KG1 (cell line): ENCODE results near the gene CLCA1.

ENCODE experiments used
- DNase-seq: peaks from one replicate; lab custom pipeline; 2025; lab: John Stamatoyannopoulos, UW

Gene CLCA1

DNA sequence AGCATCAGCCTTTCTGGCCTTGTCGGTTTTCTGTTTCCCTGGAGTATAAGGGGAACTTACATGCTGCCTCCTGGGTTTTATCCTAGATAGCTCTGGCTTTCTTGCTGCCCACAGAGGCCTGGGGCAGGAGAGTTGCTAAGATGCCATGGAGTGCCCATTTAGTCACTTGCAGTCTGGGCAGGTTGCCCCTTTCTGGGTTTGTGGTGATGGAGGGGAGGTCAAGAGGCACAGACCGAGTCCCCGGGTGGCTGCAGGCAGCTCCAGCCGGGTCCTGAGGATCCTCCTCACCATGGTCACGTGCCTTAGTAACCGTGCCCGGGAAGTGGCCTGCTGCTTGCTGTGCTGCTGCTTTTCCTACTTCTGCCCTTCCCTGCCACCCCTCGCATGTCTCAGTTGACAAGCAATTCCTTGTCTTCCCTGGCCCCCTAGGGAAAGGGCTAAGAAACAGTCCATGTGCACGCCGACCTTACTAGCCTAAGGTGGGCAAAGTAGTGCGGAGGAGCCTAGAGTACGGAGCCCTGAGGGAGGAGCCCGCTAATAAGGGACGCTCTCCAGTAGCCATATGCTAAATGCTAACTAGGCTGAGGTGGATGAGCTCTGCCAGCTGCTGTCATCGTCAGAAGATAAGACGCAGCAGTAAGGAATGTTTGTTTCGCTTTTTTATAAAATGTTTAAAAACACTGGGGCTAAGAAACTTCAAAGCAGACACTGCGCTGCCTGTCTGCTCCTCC, 34.8 kb downstream of the CLCA1 start:
- DNase-seq, result no peak

DNA sequence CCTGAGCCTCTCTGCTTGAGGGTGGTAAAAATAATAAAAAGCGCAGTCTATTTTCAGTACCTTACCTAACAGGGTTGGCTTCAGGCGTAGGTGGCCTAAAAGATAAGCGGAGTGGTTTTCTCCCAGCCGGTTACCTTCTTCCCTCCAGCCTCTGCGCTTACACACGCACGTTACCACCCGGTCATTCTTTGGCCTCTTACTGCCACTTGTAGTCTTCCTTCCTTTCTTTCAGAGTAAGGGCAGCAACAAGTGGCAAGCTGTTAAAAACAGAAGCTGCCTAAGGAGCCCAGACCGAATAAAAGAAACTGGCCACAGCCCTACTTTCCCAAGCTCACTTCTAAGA, 35.4 kb downstream of the CLCA1 start:
- no peak for DNase-seq

- no peak for DNase-seq
These were observed 36.3 kb downstream of the CLCA1 start for GRCh38 chr1:86504895-86505563.

GRCh38 chr1:86505564-86505902, 36.8 kb downstream of the CLCA1 start:
- DNase-seq, result no peak

DNA sequence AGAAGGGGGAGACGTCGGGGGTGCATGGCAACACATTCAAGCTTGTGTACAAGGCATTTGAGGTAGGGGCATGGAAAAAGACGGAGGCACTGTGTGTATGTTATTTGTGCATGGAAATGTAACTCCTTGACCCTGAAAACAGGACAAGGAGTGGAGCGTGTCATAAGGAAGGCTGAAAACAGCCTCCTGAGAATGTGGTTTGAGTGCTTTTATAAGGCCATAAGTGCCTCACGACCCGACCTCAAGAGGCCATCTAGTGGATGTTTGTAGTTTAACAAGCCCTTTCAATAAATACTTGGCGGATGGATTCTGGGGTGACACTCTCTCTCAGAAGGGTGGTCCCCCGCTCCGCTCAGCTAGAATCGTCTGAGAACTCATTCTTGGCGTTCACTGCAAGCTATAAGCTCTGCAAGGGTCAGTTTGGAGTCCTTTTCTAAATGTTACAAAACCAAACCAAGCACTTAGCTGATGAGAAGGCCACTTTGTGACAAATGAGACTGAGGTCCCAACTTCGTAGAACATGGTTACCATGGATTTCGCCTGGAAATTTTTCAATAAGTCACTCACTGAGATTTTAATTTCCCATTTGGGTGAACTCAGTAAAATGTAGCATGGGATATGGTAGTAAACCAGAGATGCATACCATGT, 39.3 kb downstream of the CLCA1 start:
- DNase-seq, result no peak

DNA sequence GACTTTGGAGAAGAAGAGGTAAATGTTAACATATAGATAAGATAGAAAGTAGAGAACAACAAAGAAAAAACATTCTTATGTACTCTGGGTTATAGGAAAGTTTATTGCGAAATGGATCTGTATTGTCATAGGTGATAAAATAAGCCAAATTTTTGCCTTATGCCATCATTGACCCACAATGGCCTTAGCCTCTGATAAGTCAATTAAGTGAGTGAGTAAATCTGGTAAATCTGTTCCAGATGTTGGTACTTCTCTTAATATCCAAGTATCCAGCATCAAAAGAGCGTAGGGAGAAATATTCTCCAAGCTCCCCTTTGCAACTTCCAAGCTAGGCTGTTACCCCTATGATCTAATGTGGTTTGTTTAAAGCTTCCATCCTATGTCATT, 39.8 kb downstream of the CLCA1 start:
- DNase-seq, result no peak

DNA sequence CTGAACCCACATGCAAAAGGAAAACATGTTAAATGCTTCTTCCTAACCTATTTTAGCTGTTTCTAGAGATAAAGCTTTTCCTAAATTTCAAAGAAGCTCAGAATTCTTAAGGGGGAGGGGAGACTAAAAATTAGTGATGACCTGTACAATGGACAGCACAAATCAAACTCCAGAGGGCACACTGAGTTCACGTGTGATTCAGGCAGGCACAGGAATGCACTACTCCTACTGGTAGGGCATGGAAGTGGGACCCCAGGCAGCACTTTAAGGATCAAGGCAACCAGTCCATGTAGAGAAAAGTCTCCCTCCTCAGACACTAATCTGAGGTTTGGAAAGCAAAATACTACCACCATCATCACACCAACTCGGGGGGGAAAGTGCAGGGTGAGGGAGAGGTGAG, 46.9 kb downstream of the CLCA1 start:
- DNase-seq, result no peak

DNA sequence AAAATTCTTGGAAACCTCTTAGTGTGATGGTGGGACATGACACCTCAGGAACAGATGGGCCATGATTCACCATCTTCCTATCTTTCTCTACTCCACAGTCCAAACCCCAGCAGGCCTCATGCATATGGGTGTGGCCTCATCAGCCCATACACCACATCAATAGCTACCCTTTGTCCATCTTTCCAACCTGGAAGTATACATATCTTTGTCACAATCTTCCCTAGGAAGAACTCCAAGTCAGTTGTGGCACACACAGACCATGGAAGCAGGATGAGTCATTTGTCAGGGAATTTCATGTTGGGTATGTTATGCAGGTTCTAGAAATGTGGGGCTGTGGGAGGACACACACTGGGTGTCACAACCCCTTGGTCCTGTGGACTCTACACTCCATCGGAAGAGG, 47.6 kb downstream of the CLCA1 start:
- DNase-seq, result no peak

DNA sequence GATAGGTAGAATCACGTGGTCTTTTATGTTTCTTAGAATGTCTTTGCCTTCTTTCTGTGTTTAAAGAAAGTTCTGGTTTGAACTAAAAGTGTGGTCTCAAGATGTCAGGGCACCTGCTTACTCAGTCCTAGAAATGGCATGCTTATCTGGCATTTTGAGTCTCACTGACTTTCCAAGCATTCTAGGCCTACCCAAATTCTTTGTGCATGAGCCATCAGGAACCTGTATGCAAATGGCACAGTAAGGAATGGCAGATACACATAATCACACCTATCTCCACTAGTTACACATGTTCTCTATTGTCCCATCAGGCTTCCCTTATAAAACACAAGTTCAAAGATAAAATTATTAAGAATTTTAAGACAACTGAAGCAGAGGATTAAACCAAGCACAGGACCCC, 48.6 kb downstream of the CLCA1 start:
- DNase-seq, result no peak

DNA sequence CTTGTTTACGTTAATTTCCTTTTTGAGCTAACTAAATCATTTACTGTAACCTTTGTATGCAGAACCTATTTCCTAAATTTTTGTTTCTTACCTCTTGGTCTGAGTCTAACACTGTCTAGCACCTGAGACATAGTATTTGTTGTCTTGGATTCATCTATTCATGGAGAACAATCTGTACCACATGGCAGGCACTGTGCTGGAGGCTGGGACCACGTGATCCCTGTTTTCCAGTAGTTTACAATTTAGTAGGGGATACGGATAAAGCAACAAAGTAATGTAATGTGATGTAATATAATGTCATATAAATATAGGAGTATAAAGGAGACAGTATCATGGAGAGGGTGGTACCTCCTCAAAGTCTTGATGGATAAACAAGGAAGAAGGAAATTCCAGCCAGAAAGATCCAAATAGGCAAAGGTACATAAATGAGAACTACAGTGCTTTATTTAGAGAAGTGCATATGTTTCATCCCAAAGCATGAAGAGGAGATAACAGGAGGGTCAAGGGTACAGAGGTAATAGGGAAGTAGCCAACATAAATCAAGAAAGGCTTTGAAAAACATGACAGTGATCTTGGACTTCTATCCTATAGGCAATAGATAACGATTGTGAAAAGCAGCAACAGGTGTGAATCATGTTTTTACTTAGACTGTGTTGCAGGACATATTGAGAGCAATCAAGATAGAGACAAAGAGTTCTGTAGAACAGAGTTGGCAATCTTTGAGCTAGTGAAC, 52.2 kb downstream of the CLCA1 start:
- DNase-seq, result no peak

- DNase-seq, result no peak
These were observed 52.8 kb downstream of the CLCA1 start for GRCh38 chr1:86521522-86521891.

GRCh38 chr1:86522240-86522639, 53.5 kb downstream of the CLCA1 start:
- no peak for DNase-seq

DNA sequence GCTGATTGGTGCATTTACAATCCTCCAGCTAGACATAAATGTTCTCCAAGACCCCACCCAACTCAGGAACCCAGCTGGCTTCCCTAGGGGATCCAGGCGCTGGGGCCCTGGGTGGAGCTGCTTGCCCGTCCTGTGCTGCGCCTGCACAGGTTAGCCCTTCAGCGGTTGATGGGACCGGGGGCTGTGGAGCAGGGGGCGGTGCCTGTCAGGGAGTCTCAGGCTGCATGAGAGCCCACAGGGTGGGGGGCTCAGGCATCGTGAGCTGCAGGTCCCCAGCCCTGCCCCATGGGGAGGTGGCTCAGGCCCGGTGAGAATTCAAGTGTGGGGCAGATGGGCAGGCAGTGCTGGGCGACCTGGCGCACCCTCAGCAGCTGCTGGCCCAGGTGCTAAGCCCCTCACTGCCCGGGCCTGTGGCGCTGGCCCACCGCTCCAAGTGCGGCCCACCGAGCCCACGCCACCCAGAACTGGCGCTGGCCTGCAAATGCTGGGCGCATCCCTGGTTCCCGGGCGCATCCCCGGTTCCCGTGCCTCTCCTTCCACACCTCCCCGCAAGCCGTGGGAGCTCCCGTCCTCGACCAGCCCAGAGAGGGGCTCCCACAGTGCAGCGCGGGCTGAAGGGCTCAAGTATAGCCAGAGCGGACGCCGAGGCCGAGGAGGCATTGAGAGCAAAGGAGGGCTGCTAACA, 55.1 kb downstream of the CLCA1 start:
- no peak for DNase-seq

DNA sequence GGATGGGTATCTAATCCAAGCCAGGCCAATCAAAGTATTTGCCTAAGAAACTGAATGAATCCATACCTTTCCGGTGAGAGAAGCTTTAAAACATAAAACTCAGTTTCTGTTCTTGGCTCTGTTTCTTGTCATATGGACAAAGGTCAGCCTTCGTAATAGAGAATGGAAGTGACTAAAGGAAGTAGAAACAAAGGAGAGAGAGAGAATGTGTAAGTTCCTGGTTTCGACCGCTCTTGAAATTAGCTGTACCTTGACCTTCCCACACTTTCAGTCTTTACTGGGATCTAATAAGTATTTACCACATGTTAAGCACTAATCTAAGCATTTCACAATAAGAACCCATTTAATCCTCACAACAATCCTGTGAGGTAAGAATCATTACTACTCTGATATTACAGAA, 58.6 kb downstream of the CLCA1 start:
- no peak for DNase-seq

DNA sequence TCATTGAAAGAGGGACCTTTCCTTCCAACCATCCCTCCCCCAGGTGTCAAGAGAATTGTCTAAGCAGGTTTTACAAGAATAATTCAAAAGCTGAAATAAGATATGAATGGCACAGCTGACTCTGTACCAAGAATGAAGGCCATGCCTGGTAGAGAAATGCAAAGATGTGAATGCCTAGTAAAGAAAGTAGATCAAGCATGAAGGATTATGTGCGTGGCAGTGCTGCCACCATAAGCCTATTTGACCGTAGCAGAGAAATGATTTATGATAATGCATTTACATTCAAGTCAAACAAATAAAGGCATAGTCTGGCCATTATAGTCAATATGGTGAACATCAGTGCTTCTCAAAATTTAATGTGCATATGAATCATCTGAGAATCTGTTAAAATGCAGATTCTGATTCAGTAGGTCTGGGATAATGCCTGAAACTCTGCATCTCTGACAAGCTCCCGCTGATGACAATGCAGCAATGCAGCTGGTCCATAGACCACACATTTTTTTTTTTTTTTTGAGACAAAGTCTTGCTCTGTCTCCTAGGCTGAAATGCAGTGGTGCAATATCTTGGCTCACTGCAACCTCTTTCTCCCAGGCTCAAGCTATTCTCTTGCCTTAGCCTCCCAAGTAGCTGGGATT, 61.6 kb downstream of the CLCA1 start:
- no peak for DNase-seq

DNA sequence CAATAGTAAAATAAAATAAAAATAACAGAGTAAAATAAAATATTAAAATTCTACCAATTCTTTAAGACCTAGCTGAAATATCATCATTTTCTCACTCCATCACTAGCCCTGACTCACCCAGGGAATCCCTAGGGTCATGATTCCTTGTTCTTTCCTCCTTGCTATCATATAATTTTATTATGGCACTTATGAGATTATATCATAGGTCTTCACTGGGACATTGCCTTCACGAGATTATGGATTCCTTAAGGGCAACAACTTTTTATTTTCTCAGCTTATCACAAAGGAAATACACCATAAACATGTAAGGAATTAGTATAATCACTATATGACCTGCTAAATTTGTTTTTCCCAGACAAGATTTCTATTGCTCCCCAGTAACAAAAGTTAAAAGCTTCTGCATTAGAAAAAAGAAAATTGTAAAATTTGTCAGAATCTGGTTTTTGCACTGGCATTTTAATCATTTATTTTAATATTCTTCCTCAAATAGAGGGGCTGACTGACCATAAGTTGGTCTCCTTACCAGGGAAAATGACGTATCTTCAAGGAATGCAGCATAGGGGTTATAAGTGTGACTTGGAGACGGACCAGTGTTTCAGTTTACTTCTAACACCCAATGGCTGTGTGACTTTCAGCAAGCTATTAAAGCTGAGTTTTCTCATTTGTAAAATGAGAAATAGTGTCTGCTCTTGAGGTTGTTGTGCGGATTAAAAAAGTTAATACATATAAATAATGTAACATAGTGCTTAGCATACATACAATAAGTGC, 69.4 kb downstream of the CLCA1 start:
- no peak for DNase-seq

GRCh38 chr1:86538775-86539174, 70.0 kb downstream of the CLCA1 start:
- DNase-seq, result no peak

- no peak for DNase-seq
These were observed 73.1 kb downstream of the CLCA1 start for GRCh38 chr1:86541859-86542258.

- DNase-seq, result no peak
These were observed 73.9 kb downstream of the CLCA1 start for GRCh38 chr1:86542631-86543030.

DNA sequence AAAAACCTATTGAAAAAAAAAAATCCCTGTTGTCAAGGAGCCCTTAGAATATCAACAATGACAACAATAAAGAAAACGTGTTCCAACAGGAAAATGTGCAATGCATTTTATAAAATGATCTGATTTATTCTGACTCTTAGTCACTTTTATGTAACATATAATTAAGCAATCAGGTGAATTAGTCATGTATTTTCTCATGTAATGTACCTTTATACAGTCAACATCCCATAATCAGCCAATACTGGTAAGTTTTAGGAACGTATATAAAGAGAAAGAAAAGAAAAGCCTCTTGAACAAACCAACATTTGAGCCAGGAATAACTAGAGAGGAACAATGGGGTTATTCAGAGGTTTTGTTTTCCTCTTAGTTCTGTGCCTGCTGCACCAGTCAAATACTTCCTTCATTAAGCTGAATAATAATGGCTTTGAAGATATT, 78.1 kb downstream of the CLCA1 start, which contains the start of gene CLCA4:
Gene CLCA4 (plus strand): TSS at position 292 of the 435 bp plus-strand sequence. CDS start 42 bp downstream, at position 334.
- no peak for DNase-seq

DNA sequence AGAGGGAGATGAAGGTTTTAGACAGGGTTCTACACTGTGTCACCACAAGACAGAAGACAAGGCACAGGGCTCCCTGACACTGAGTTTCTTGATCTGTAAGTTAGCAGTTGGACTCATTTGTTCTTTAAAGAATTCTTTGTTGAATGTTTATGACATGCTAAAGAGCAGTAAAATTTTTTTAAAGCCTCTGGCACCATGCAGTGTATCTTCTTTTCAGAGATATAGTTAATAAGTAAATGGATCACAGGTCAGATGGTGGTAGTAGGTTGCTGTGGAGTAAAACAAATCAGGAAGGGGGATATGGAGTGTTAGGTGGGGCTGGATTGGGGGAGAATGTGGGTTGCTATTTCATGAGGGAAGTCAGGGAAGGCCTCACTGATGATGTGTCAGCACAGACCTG, 80.1 kb downstream of the CLCA1 start:
- no peak for DNase-seq
